GDM1 (cell line): ENCODE data around the gene EHMT1.

Experiments
- DNase-seq: peaks from one replicate; lab custom pipeline; 2025; lab: John Stamatoyannopoulos, UW

Gene EHMT1

DNA sequence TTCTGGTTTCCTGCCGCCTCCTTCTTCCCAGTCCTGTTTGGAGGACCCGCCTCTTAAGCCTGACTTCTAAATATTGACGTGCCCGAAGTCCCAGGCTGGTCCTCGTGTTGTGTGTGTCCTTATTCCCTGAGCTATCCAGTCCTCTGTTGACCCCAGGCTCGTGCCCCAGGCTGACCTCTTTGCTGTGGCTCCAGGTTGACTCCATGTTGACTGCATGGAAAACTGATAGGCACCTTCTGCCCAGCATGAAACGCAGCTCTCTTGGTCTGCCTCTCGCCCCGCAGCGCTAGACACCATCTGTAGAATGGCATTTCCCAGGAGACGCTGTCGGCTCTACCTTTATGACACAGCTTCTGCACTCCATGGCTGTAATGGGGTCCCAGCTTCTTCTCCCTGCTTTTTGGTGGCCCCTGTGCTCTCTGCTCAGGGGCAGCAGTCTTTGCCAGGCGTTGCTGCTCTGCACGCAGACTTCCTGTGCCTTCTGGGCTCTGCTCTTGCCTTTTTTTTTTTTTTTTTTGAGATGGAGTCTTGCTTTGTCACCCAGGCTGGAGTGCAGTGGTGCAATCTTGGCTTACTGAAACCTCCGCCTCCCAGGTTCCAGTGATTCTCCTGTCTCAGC is 28.4 kb downstream of the EHMT1 start:
- no peak for DNase-seq

DNA sequence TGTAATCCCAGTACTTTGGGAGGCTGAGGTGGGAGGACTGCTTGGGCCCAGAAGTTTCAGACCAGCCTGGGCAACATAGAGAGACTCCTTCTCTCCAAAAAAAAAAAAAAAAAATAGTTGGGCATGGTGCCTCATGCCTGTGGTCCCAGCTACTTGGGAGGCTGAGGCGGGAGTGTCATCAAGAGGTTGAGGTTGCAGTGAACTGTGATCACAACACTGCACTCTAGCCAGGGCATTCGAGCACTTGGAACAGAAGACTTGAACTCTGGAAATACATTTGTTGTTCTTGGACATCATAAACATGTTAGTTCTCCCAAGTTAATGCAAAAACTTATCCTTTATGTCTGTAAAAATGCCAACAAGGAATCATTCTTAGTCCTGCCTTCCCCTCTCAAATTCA is 29.6 kb downstream of the EHMT1 start:
- no peak for DNase-seq

DNA sequence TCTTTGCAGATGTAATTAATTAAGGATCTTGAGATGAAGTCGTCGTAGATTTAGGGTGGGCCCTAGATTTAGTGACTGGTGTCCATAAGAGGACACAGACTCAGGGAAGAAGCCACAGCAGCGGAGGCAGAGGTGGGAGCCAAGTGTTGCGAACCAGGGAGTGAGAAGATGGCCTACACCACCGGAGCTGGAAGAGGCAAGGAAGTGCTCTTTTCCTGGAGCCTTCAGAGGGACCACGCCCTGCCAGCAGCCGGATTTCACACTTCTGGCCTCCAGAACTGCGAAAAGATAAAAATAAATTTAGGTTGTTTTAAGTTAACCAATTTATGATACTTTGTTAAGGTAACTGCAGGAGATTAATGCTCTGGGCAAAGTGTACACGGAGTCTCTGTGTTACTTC is 30.7 kb downstream of the EHMT1 start:
- DNase-seq: no peak

DNA sequence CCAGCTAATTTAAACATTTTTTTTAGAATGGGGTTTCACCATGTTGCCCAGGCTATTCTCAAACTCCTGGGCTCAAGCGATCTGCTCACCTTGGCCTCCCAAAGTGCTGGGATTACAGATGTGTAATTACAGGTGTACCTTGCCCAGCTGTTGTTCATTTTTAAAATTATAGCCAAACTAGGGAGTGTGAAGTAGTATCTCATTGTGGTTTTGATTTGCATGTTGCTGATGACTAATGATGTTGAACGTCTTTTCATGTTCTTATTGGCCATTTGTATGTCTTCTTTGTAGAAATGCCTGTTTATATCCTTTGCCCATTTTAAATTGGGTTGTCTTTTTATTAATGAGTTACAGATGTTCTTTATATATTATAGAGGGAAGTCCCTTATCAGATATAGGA is 31.5 kb downstream of the EHMT1 start:
- DNase-seq: no peak

DNA sequence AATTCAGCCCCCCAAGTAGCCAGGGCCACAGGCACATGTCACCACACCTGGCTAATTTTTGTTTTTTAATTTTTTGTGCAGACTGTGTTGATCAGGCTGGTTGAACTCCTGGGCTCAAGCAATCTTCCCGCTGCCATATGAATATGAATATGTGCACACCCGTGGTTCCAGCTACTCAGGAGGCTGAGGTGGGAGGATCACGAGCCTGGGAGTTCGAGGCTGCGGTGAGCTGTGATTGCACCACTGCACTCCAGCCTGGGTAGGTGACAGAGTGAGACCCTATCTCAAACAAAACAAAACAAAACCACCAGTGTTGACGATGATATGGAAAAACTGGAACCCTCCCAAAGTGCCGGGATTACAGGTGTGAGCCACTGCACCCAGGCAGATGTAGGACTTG is 32.0 kb downstream of the EHMT1 start:
- DNase-seq: no peak

DNA sequence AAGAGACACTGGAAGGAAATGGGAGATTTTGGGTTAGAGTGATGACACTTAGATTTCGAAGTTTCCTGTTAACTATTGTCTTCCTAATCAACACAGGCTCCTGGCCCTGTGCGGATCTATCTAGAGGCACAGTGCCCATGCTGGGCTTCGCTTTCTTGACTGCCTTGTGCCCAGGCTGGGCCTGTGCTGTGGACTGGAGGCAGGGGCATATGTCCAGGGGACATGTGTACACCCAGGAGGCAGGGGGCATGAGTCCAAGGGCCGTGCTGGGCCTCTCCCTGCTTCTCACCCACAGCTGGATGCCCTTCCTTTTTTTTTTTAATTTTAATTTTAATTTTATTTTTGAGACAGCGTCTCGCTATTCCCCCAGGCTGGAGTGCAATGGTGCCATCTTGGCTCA is 37.6 kb downstream of the EHMT1 start:
- no peak for DNase-seq

DNA sequence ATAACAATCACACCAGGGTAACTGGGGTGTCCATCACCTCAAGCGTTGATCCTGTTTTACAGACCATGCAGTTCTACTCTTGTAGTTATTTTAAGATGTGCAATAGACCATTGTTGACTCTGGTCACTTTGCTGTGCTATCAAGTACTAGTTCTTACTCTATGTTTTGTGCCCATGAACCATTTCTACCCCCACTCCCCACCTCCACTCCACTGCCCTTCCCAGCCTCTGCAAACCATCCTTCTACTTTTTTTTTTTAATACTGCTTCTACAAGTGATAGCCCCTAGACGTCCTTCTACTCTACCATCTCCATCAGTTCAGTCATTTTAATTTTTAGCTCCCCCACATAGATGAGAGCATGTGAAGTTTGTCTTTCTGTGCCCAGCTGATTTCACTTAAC is 38.8 kb downstream of the EHMT1 start:
- DNase-seq: no peak

DNA sequence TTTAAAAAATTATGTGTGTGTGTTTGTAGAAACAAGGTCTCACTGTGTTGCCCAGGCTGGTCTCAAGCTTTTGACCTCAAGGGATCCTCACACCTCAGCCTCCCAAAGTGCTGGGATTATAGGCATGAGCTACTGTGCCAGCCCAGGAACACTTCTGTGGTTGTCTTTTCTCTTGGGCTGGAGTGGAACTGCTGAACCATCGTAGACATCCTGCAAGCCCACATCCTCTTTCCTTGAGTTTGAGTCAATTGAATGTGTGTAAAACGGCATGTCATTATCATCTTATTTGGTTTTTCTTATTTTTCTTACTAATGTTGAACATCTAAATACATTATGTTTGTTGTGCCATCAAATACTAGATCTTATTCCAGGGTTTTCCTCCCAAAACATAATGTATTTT is 40.0 kb downstream of the EHMT1 start:
- DNase-seq: no peak

DNA sequence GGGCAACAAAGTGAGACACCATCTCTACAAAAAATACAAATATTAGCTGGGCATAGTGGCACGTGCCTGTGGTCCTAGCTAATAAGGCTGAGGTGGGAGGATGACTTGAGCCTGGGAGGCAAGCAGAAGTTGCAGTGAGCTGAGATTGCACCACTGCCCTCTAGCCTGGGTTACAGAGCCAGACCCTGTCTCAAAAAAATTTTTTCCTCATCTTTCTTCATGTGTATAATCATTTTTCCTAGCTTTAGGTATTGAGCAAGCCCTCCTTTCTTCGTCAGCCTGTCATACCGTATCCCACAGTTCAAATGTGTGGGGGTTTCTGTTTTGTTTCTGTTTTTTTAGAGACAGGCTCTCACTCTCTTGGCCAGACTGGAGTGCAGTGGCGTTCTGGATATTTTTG is 41.3 kb downstream of the EHMT1 start:
- DNase-seq: no peak

DNA sequence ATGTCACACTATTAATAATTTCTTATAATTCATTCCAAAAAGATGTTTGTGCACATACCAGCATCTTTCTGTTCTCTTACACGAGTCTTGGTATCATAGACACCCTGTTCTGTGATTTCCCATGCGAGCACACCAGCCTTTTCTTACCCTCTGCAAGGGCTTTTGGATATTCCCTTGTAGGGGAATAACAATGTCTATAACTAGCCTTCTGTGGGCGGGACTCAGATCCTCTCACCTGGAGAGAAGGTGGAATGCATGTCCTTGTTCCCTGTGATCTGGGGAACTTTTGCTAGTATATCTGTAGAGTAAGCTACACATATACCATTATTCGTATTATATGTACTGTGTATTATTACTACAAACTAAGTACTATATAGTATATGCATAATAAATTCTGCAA is 44.8 kb downstream of the EHMT1 start:
- DNase-seq: no peak

DNA sequence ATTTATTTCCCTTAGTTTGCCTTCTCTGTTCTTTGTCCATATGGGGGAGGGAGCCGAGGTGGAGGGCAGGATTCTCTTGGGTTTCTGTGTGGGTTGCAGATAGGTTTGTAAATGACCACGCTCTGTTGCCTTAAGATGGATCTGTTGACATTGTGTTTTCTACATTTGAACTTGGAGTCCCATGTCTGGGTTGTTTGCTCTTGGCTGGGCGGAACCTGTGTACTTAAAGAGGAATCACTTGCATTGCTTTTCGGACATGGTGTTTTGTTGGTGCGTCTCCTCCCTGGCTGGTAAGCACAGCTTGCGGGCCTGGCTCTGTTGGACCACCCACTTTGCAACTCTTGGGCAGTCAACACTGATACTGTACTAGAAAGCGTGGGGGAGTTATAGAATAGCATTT is 45.9 kb downstream of the EHMT1 start:
- DNase-seq: no peak

DNA sequence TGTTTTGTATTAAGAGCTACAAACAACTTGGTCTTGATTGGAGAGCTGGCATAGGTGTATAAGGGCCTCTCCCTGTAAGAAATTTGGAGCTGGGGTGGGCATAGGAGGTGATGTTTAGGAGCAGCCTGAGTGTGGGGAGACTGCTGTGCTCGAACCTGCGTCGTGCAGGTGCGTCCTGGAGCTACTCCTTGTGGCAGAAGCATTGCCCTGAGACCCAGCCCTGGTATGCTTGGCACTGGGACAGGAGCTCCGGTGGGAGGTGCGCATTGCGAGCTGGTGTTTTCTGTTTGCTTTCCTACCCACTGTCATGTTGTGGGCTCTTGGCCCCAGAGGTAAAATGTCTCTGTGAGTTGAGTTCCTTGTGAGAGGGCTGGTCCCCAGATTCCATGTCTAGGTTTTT is 46.4 kb downstream of the EHMT1 start:
- no peak for DNase-seq

DNA sequence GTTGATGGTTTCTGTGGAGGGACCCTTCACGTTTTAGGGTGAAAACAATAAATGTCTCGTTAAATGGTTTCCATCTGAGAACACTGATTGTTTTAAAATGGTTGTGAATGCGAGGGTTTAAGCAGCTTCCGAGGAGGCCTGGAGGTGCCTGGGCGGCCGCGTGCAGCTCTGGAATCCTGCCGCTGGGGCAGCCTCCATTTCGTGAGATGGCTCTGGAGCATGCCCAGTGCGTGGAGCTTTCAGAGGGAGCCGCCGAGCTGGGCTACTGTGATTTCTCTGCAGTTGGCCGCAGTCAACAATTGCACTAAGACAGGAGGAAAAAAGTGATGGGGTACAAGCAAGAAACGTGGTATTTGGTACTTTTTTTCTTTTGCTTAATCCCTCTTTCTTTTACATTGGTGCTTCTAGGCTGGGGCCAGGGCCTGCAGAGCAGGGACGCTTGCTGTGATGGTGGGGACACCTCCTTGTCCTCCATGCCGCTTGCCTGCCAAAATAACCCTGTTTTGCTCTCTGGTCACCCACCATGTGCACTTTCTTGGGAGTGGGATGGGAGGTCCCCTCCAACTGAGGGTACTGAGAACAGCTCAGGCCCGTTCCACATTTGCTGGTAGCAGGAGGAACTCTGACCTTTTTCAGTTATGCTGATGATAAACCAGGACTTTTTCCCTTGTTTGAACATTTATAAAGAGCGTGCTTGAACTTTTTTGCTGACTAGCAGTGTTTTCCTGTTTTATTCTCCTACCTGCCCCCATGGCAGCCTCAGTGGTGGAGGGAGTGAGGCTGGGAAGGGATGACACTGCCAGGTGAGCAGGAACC is 47.1 kb downstream of the EHMT1 start:
- no peak for DNase-seq

DNA sequence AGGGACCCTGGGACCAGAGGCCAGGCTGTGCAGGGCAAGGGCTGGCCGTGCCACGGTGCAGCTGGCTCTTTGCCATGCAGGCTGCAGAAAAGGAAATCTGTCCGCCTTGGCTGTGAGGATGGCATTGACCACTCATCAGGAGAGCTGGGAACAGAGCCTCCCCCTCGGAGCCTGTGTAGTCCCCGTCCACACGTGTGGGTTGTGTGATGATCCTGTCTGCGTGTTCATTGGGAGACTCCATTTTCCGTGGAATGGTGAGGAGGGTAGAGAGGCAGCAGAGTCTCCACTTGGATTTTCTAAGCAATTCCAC is 47.7 kb downstream of the EHMT1 start:
- no peak for DNase-seq

DNA sequence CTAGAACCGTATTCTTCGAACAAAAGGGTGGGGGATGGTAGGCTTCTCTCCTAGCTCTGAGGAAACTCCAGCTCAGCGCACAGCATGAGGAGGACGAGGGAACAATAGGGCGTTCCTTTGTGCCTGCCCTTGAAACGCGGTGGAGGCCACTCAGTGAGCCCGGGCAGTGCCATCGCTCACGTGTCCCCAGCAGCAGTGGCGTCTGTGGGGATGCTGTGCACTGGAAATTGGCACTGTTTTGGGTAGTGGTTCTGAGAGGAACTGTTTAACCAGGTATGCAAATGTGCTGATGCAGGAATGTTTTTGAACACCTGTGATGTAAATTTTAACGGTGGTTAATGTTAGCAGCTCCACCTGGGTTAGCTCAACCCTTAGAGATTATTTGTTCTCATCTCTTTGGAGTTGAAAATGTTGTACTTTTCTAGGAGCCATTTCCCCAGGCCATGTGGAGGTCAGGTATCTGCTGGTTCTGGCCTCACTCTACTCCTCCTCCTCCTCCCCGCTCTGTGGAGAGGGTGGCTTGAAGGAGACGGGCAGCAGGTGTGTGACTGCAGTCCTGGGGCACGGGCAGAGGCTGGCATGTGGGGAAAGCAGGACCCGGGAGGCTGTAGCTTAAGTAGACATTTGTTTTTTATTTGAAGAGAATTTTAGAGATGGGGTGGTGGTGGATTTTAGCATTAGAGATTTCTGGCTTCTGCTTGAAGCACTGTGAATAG is 48.3 kb downstream of the EHMT1 start:
- DNase-seq: no peak

DNA sequence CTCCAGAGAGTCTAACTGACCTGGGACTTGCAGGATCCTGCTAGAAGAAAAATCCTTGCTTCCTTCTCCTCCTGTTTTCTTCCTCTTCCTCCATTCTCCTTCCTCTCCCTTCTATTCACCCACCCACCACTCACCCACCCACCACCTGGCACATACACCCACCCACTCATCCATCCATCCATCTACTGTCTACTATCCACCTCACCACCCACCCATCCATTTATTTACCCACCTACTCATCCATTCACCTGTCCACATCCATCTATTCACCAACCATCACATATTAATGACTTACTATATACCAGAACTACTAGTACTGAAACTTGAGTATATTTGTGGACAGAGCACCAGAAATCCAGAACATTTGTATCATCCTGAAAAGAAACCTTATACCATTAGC is 49.4 kb downstream of the EHMT1 start:
- DNase-seq: no peak

DNA sequence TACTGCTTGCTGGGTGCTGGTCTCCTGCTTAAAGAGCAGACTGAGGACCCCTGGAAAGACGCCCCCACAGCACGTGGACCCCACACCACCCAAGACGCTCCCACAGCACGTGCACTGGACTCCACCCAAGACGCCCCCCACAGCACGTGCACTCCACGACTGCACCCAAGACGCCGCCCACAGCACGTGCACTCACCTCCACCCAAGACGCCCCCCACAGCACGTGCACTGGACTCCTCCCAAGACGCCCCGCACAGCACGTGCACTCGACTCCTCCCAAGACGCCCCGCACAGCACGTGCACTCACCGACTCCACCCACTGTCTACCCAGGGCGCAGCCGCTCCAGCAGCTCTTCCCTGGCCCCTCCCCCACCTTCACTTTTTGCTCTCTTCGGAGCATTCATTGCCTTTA is 50.5 kb downstream of the EHMT1 start:
- DNase-seq: no peak

DNA sequence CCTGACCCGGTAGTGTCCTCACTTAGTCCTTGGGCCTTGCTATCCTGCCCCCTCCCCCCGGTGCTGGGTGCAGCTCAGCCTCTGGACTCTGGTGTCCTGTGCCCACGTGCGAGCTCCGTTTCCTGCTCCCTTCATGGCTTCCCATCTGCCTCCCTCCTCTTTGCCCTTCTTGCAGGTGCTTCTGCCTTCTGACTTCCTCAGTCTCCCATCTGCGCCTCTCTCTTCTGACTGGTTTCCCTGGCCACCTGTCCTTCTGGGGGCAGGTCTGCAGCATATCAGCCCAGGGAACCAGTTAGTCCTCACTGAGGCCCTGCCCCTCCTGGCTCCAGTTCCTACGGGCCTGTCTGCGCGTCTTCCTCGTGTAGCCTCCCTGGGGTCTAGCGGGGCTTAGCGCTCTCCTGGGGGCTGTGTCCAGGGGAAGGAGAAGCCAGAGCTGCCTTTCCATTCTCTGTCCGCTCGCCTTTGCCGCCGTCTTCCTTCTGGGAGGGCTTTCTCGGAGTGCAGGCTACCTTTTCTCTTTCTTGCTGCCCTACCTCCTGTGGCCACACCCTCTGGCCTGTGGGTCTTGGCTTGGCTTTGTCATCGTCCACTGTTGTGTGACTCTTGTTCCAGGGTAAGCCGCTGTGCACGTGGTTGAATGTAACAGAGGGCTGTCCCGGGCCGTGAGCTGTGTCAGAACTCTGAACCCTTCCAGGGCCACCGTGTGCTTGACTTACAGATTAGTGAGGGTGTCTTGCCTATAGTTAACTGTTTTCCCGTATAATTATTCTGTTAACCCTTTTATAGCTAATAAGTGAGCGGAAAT is 51.8 kb downstream of the EHMT1 start:
- DNase-seq: no peak

DNA sequence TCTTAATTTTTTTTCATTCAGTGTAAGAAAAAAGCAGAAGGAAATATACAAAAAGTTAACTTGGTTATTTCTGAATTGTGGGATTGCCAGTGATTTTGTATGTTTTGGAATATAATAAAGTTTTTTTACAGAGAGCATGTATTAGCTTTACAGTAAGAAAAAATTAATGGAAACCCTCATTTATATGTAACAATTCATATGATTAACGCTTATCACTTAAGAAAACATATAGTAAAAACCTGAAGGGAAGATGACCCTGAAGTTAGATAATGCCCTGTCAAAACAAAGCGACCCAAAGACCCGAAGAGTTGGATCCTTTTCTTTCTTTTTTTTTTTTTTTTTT is 52.4 kb downstream of the EHMT1 start:
- DNase-seq: no peak

DNA sequence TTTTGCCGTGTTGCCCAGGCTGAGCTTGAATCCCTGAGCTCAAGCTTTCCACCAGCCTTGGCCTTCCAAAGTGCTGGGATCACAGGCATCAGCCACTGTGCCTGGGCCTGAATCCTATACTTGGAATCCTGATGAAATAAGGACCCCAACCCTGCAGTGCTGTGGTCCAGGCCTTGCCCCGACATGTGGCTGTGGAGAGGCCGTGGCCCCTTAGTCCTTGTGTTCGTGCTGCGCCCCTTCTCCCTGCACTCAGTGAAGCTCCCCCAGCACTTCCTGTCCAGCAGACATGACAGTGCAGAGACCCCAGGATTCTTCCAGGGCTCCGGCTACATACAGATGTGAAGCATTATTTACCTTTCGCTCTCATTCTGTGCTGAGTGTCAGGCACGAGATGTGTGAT is 52.9 kb downstream of the EHMT1 start:
- no peak for DNase-seq

DNA sequence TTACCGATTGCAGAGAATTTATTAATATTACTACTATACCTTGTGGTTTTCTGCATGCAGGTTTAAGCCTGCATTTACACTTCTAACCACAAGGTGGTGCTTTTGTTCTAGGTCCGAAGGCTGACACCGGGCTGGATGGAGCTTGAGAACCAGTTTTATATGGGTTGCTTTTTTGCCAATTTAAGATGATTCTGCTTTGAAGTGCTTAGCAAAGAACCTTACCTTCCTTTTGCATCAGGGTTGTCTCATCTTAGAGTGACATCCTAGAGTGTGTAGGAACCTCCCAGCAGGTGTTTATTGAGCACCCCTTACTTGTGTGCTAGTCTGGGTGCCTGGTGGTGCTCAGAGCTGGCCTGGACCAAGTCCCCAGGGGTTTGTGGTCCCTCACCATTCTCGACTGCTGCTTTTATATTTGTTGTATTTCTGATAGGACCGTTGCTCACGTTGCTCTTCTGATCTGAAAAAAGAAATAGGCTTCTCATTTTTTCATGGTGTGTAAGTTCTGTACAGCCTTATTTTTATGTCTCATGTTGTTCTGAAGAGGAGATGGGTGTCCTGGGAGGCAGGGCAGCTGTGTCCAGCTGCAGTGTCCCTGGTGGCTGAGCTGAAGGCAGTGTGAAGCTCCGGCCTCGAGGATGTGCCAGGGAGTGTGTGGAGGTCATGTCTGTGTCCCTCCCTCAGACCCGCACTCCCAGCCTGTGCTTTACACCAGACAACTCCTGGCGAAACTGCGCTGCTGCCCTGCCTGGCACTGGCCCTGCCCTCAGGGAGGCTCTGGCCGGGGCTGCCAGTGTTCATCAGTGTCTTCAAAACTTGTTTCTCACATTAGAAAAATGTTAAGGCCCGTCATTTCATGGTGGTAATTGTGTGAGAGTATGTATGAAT is 54.3 kb downstream of the EHMT1 start:
- DNase-seq: no peak

DNA sequence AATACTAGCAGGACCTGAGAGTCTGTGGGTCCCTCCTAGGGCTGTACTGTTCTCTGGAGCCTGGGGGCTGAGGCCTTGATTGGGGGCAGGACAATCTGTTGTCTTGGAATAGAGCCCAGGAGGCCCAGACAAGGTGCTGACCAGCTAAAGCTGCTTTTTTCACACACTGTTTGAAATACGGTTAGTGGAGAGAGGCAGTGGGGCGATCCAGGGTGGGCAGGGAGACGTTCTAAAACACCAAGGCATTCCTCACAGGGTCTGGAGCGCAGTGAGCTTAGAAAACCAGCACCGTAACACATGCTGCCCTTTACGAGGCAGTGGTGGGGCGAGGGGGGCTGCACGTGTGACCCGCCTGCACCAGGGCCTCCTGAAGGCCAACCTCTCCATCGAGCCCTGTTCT is 55.1 kb downstream of the EHMT1 start:
- DNase-seq: no peak
